Inflammatory macrophage (primary cell): Measurements from ENCODE around the gene ZBED1.
"Not testable (repeated sequence)": the region's sequence is repeated elsewhere in the genome, so short reads cannot be mapped to it uniquely, and the experiment has no call there.

Experiments used
- DNase-seq, 2 donors: peaks; one replicate each; pipeline ENCODE4 v3.0.0-alpha.2; 2020 to 2022
- total RNA-seq, 18 experiments: gene quantifications; one replicate each; lab custom pipeline; 2026; ENCODE audit warnings: mixed read lengths in 6 of 18, inconsistent platforms in 2 of 18; lab: John Stamatoyannopoulos, UW

The ZBED1 gene
- 44.4 to 127 (median 62.0) reads per million in 18 experiments for total RNA-seq

- DNase-seq = peak; percentile 19 to 65
These were observed at the start of gene ZBED1, which contains the start of gene DHRSX for GRCh38 chrX:2500803-2501558. Gene ZBED1, minus strand, starts transcription at chrX:2500976. Its CDS starts 10,257 bp downstream, at chrX:2490719. Gene DHRSX, minus strand, starts transcription at chrX:2500976. Its CDS starts 51 bp downstream, at chrX:2500925.

- DNase-seq = no peak
These were observed 49.1 kb upstream of the ZBED1 start for GRCh38 chrX:2549876-2550275.

GRCh38 chrX:2548711-2549423 lies 48.1 kb upstream of the ZBED1 start:
- DNase-seq = no peak

- DNase-seq = no peak
These were observed 47.0 kb upstream of the ZBED1 start for GRCh38 chrX:2547736-2548135.

- no peak for DNase-seq
These were observed 45.7 kb upstream of the ZBED1 start for GRCh38 chrX:2546496-2546895.

- DNase-seq = no peak
These were observed 44.4 kb upstream of the ZBED1 start for GRCh38 chrX:2545144-2545543.

GRCh38 chrX:2542826-2543521 lies 42.2 kb upstream of the ZBED1 start:
- no peak for DNase-seq

- DNase-seq = no peak
These were observed 40.8 kb upstream of the ZBED1 start for GRCh38 chrX:2541603-2542002.

GRCh38 chrX:2540426-2540947 lies 39.7 kb upstream of the ZBED1 start:
- DNase-seq = no peak

GRCh38 chrX:2539586-2539985 lies 38.8 kb upstream of the ZBED1 start:
- no peak for DNase-seq

GRCh38 chrX:2538031-2538757 lies 37.4 kb upstream of the ZBED1 start:
- DNase-seq = no peak

- no peak for DNase-seq
These were observed 36.2 kb upstream of the ZBED1 start for GRCh38 chrX:2536974-2537373.

GRCh38 chrX:2536141-2536540 lies 35.4 kb upstream of the ZBED1 start:
- DNase-seq = peak; percentile 3 to 10

- not testable (repeated sequence) for DNase-seq
These were observed 33.7 kb upstream of the ZBED1 start for GRCh38 chrX:2534261-2535021.

GRCh38 chrX:2533424-2533823 lies 32.6 kb upstream of the ZBED1 start:
- DNase-seq = no peak

- DNase-seq = no peak
These were observed 25.6 kb upstream of the ZBED1 start for GRCh38 chrX:2526390-2526789.

- DNase-seq = no peak
These were observed 23.1 kb upstream of the ZBED1 start for GRCh38 chrX:2523911-2524310.

- peak; percentile 55 to 70 for DNase-seq
These were observed 21.2 kb upstream of the ZBED1 start for GRCh38 chrX:2521927-2522386.

- peak; percentile 90 to 93 for DNase-seq
These were observed 20.5 kb upstream of the ZBED1 start for GRCh38 chrX:2521092-2521926.

GRCh38 chrX:2520539-2520938 lies 19.8 kb upstream of the ZBED1 start:
- DNase-seq = no peak
